Prostate gland (tissue), 2 donors: Measurements from ENCODE around the gene HS6ST3. TPM values are rescaled to one million over a fixed set of nuclear protein-coding genes. Genes with fewer than 3 reads are reported as not detected.

Source experiments
- DNase-seq: peaks from one replicate; pipeline ENCODE4 v3.0.0-alpha.2; 2019; ENCODE audit warnings: low spot score
- H3K27ac ChIP-seq, 2 donors: fragments of 200-600 bp; sonication (generic); 2 replicates each; pipeline ENCODE4 v1.5.1; 2017 to 2019
- H3K27me3 ChIP-seq: fragments of 200-600 bp; sonication (generic); replicated peaks from 2 replicates; pipeline ENCODE4 v1.5.1; 2019; ENCODE audit not compliant: insufficient read depth
- H3K36me3 ChIP-seq, 2 donors: fragments of 200-600 bp; sonication (generic); 1 replicate in 1 of 2; 2 replicates in 1 of 2; pipeline versions ENCODE4 v1.5.1 to v1.8.1; 2017 to 2019
- H3K4me1 ChIP-seq: fragments of 200-600 bp; sonication (generic); replicated peaks from 2 replicates; pipeline ENCODE4 v1.5.1; 2019
- H3K4me3 ChIP-seq, 2 donors: fragments of 200-600 bp; sonication (generic); 2 replicates each; pipeline ENCODE4 v1.5.1; 2017 to 2019
- H3K9me3 ChIP-seq: fragments of 200-600 bp; sonication (generic); 2 replicates; pipeline ENCODE4 v1.5.1; 2017
- CTCF ChIP-seq, 4 experiments: fragments of 200-600 bp in 2 of 4; fragments of 450-650 bp in 2 of 4; sonication (generic) in 2 of 4; IDR thresholded peaks; 1 replicate in 3 of 4; 2 replicates in 1 of 4; pipeline ENCODE4 v1.5.1; 2016 to 2019; ENCODE audit warnings: antibody characterized with exemption in 4 of 4, mild to moderate bottlenecking in 2 of 4, moderate library complexity in 2 of 4
- POLR2A ChIP-seq: fragments of 450-650 bp; IDR thresholded peaks from one replicate; pipeline ENCODE4 v1.6.1; 2016; ENCODE audit warnings: antibody characterized with exemption, mild to moderate bottlenecking
- POLR2AphosphoS5 ChIP-seq: sonication (generic); formaldehyde crosslinking; IDR thresholded peaks from one replicate; pipeline ENCODE4 v1.6.1; 2017; ENCODE audit warnings: antibody characterized with exemption
- WGBS: methylation state at CpG from one replicate; pipeline ENCODE4 v1.1.5; 2018; 5-methylcytosine and 5-hydroxymethylcytosine counted together
- intact Hi-C: fragments of 100-400 bp; cut with DNase I; formaldehyde crosslinking; loops from one replicate; pipeline ENCODE4 v1.14.2; 2022
- total RNA-seq, 2 donors: library from RNA; depleted of rRNA; stranded (reverse); fragments of >200 nt; gene quantifications; one replicate each; pipeline ENCODE4 v1.1.0, GENCODE V29; 2016

Gene HS6ST3
- total RNA-seq, 2 donors from 2014 or later: 0.97 to 1.0 TPM

GRCh38 chr13:96646101-96646500 is 556.2 kb downstream of the HS6ST3 start:
- Histone ChIP-seq H3K36me3 (no peaks in the 10 kb centered on the region), H3K27me3 (no peaks in the 10 kb centered on the region), H3K4me1 (no peaks in the 10 kb centered on the region), H3K27ac (no peak overlapping the region), H3K9me3 (no peaks in the 10 kb centered on the region), H3K4me3 (no peak overlapping the region)
- DNase-seq: no peak
- TF ChIP-seq POLR2A: no peak
- no peak for TF ChIP-seq POLR2AphosphoS5
- no peak for TF ChIP-seq CTCF (IDR thresholded peaks at IDR 0.05)
- intact Hi-C loops: no loop called here
- WGBS: 90% methylated on average over 3 of the region's 3 CpGs

DNA sequence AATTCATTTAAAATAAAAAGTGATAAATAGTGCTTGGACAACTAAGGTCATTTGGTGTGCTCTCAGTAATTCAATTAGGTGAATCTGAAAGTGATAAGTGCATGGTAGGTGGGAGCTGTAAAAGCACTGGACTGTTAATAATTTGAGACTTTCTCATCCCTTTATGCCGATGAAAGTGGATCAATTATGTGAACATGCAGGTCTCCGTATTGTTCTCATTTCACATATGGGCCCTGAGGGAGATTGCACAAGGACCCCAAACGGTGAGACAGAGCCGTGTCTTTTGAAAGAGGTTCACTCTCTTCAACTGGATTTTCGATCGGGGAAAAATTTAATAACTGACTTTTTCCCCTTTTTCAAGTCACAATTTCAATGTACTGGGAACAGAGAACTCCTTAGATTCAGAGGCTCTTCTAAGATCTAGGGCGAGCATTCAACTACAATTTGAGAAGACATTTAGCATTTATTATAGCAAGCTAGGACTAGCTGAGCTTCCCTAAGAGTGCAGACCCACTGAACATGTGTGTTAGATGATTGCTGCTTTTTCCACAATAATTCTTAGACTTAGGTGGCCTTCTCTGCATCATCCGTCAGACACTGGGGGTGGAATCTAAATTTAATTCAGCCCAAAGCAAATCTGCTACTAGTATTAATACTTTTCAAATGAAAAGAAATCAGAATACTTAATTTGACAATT is 556.8 kb downstream of the HS6ST3 start:
- no peak for DNase-seq
- no peaks in the 10 kb centered on the region for H3K36me3 ChIP-seq
- H3K27me3 ChIP-seq: no peaks in the 10 kb centered on the region
- TF ChIP-seq POLR2AphosphoS5 (no peak), POLR2A (no peak), CTCF (IDR thresholded peaks at IDR 0.05) (no peak)
- H3K9me3 ChIP-seq: no peaks in the 10 kb centered on the region
- no peak overlapping the region for H3K27ac ChIP-seq
- intact Hi-C loops: no loop called here
- no peaks in the 10 kb centered on the region for H3K4me1 ChIP-seq
- 88% methylated on average over 8 of the region's 8 CpGs for WGBS
- no peak overlapping the region for H3K4me3 ChIP-seq

- Histone ChIP-seq H3K4me1 (no peaks in the 10 kb centered on the region), H3K36me3 (no peaks in the 10 kb centered on the region), H3K27ac (no peak overlapping the region), H3K9me3 (no peaks in the 10 kb centered on the region), H3K4me3 (no peak overlapping the region), H3K27me3 (no peaks in the 10 kb centered on the region)
- WGBS: 88% methylated on average over 3 of the region's 3 CpGs
- intact Hi-C loops: no loop called here
- no peak for TF ChIP-seq POLR2AphosphoS5
- no peak for TF ChIP-seq CTCF (IDR thresholded peaks at IDR 0.05)
- TF ChIP-seq POLR2A: no peak
- DNase-seq: no peak
Measured at GRCh38 chr13:96650301-96650886, 560.5 kb downstream of the HS6ST3 start.

DNA sequence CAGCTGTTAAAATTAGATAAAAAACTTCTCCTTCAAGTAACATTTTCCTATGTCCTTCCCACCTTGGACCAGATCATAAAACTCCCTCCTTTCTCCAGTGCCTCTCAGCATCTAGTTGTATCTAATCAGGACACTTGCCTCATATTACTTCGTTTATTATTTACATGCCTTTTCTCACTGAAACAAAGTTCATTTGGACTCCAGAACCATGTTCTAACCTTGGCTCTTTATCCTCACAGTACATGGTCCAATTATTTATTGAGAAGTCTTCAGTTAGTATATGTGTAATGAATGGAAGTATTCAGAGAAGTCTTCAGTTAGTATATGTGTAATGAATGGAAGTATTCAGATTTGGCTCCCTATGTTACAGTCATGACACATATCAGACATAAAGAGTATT is 561.7 kb downstream of the HS6ST3 start:
- DNase-seq: no peak
- H3K27me3 ChIP-seq: no peaks in the 10 kb centered on the region
- no peaks in the 10 kb centered on the region for H3K9me3 ChIP-seq
- no peak for TF ChIP-seq POLR2AphosphoS5
- no peak for TF ChIP-seq CTCF (IDR thresholded peaks at IDR 0.05)
- TF ChIP-seq POLR2A: no peak
- no peak overlapping the region for H3K27ac ChIP-seq
- H3K36me3 ChIP-seq: no peaks in the 10 kb centered on the region
- intact Hi-C loops: no loop called here
- no peak overlapping the region for H3K4me3 ChIP-seq
- WGBS: 22% methylated on average over 1 of the region's 1 CpG
- H3K4me1 ChIP-seq: no peaks in the 10 kb centered on the region

GRCh38 chr13:96652506-96652905 is 562.6 kb downstream of the HS6ST3 start:
- intact Hi-C loops: no loop called here
- Histone ChIP-seq H3K4me1 (no peaks in the 10 kb centered on the region), H3K36me3 (no peaks in the 10 kb centered on the region), H3K27me3 (no peaks in the 10 kb centered on the region), H3K9me3 (no peaks in the 10 kb centered on the region), H3K4me3 (no peak overlapping the region), H3K27ac (no peak overlapping the region)
- no peak for DNase-seq
- TF ChIP-seq POLR2AphosphoS5: no peak
- TF ChIP-seq CTCF (IDR thresholded peaks at IDR 0.05): no peak
- TF ChIP-seq POLR2A: no peak
